ENCODE data around the gene PEF1. TPM values are rescaled to one million over a fixed set of nuclear protein-coding genes. Genes with fewer than 3 reads are reported as not detected.

PEF1 gene
- total RNA-seq, 1 experiment from 2014 or later: 40.3 TPM

DNA sequence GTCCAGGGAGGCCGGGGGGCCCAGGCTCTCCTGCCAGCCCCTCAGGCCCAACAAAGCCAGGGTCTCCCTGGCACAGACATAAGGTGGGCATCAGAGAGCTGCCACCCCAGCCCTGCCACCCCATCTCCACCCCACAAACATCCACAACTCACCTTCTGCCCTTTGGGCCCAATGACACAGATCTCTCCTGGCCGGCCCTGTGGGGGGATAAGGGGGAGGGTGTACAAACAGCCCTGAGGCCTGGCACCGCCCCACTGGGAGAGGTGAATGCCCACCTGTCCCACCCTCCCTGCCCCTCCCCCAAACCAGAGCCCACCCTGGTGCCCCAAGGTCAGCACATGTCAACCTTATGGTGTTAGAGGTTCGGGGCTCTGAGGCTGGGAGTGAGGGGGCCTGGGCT is 46.8 kb upstream of the PEF1 start:
- Histone ChIP-seq H2AK5ac (ENCODE audit: insufficient read length, low read length) (no peak overlapping the region), H2AFZ (ENCODE audit: low read length) (no peak overlapping the region), H3K79me2 (ENCODE audit: insufficient read depth, low read length) (no peaks in the 10 kb centered on the region), H3K27ac (ENCODE audit: insufficient read length, low read depth, low read length) (no peak overlapping the region), H3K4me1 (ENCODE audit: insufficient read depth, low read length) (no peaks in the 10 kb centered on the region), H3K23ac (ENCODE audit: insufficient read length, low read depth, low read length) (no peak overlapping the region), H3K56ac (ENCODE audit: insufficient read length, low read depth, low read length) (no peak overlapping the region), H2BK120ac (ENCODE audit: low read depth, low read length, poor library complexity, severe bottlenecking) (no peak overlapping the region), H3K9ac (ENCODE audit: extremely low read depth, insufficient read length, low read length) (no peak overlapping the region), H2BK12ac (ENCODE audit: insufficient read length, low read depth, low read length) (no peak overlapping the region), H4K8ac (replicated peaks; ENCODE audit: insufficient read length, low read depth, low read length) (no peak overlapping the region), H2BK20ac (ENCODE audit: low read depth, low read length, poor library complexity, severe bottlenecking) (no peak overlapping the region), H3K4me2 (ENCODE audit: insufficient read depth, insufficient read length, low read length) (no peak overlapping the region), H2BK15ac (ENCODE audit: low read depth, low read length) (no peak overlapping the region), H4K20me1 (ENCODE audit: control insufficient read depth, insufficient read depth, insufficient read length) (no peaks in the 10 kb centered on the region), H3K4ac (ENCODE audit: low read depth, low read length) (no peak overlapping the region), H3K9me3 (ENCODE audit: control insufficient read depth, low read depth, low read length) (no peaks in the 10 kb centered on the region), H3T11ph (ENCODE audit: low read length) (no peak overlapping the region), H3K18ac (ENCODE audit: insufficient read length, low read depth, low read length) (no peak overlapping the region), H2BK5ac (ENCODE audit: insufficient read length, low read length) (no peak overlapping the region), H3K27me3 (ENCODE audit: insufficient read depth, low read length) (no peaks in the 10 kb centered on the region), H4K5ac (ENCODE audit: insufficient read length, low read depth, low read length) (no peak overlapping the region), H3K14ac (ENCODE audit: insufficient read depth, low read length) (no peak overlapping the region), H3K23me2 (ENCODE audit: insufficient read length, low read depth, low read length, poor library complexity, severe bottlenecking) (no peaks in the 10 kb centered on the region), H4K91ac (ENCODE audit: insufficient read length, low read depth, low read length) (no peak overlapping the region), H3K79me1 (ENCODE audit: insufficient read depth, low read depth, low read length, poor library complexity, severe bottlenecking) (no peaks in the 10 kb centered on the region)
- H3K4me3 Mint-ChIP-seq: no peak overlapping the region
- TF ChIP-seq, protein P1, sequence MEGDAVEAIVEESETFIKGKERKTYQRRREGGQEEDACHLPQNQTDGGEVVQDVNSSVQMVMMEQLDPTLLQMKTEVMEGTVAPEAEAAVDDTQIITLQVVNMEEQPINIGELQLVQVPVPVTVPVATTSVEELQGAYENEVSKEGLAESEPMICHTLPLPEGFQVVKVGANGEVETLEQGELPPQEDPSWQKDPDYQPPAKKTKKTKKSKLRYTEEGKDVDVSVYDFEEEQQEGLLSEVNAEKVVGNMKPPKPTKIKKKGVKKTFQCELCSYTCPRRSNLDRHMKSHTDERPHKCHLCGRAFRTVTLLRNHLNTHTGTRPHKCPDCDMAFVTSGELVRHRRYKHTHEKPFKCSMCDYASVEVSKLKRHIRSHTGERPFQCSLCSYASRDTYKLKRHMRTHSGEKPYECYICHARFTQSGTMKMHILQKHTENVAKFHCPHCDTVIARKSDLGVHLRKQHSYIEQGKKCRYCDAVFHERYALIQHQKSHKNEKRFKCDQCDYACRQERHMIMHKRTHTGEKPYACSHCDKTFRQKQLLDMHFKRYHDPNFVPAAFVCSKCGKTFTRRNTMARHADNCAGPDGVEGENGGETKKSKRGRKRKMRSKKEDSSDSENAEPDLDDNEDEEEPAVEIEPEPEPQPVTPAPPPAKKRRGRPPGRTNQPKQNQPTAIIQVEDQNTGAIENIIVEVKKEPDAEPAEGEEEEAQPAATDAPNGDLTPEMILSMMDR (conservative IDR thresholded peaks at IDR 0.05): no peak
- no peak for DNase-seq
- no peaks in the 10 kb centered on the region for H3K9me3 Mint-ChIP-seq
- no CpG with 5 or more reads among the region's 4 CpGs for WGBS (ENCODE audit: extremely low coverage, insufficient read length, low lambda C conversion rate)
- no peak overlapping the region for H3K27ac Mint-ChIP-seq
- H3K36me3 Mint-ChIP-seq (ENCODE audit: insufficient read depth in 1 of 3, low read depth in 3 of 3): no peaks in the 10 kb centered on the region
- H3K4me1 Mint-ChIP-seq: peaks cover 8 to 16% of the 10 kb centered on the region in 2 experiments
- no peaks in the 10 kb centered on the region for H3K27me3 Mint-ChIP-seq (ENCODE audit: low read depth)
